Measurements from ENCODE around the gene FNDC3A.

Gene FNDC3A

DNA sequence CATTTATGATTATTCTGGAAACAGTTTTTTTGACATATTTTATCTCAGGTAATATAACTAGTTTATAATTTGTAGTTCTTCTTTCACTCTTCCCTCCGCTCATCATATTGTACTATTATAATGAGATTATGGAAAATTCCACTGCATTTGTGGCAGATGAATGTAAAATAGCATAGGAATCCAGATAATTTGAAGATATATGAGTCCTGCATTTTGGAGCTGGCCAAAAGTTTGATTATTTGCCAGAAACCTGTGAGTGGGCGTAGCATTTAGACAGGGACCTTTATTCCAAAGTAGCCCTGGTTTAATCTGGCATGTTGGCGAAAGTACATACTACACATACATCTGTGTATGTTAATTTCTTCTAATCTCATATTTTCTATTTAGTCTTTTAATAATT lies 65.2 kb downstream of the FNDC3A start:
- no peaks in the 10 kb centered on the region for H3K27me3 ChIP-seq
- TF ChIP-seq CTCF (IDR thresholded peaks at IDR 0.05; ENCODE audit: low read depth, low read length) = no peak
- DNase-seq = no peak
- H3K36me3 ChIP-seq = peaks cover 9% of the 10 kb centered on the region
- H3K4me3 ChIP-seq (ENCODE audit: low read depth, low read length) = no peak overlapping the region
- no peaks in the 10 kb centered on the region for H3K9me3 ChIP-seq
- H3K4me1 ChIP-seq = no peaks in the 10 kb centered on the region; the same call in 1 of the 2 replicates

GRCh38 chr13:49042476-49042875 lies 66.8 kb downstream of the FNDC3A start:
- Histone ChIP-seq H3K4me3 (ENCODE audit: low read depth, low read length) (no peak overlapping the region), H3K4me1 (no peaks in the 10 kb centered on the region; the same call in 1 of the 2 replicates), H3K36me3 (peaks cover 9% of the 10 kb centered on the region), H3K27me3 (no peaks in the 10 kb centered on the region), H3K9me3 (no peaks in the 10 kb centered on the region)
- DNase-seq = no peak
- TF ChIP-seq CTCF (IDR thresholded peaks at IDR 0.05; ENCODE audit: low read depth, low read length) = no peak

GRCh38 chr13:49044008-49044407 lies 68.3 kb downstream of the FNDC3A start:
- Histone ChIP-seq H3K9me3 (no peaks in the 10 kb centered on the region), H3K4me3 (ENCODE audit: low read depth, low read length) (no peak overlapping the region), H3K36me3 (peaks cover 9% of the 10 kb centered on the region), H3K4me1 (no peaks in the 10 kb centered on the region; the same call in 1 of the 2 replicates), H3K27me3 (no peaks in the 10 kb centered on the region)
- no peak for TF ChIP-seq CTCF (IDR thresholded peaks at IDR 0.05; ENCODE audit: low read depth, low read length)
- no peak for DNase-seq

DNA sequence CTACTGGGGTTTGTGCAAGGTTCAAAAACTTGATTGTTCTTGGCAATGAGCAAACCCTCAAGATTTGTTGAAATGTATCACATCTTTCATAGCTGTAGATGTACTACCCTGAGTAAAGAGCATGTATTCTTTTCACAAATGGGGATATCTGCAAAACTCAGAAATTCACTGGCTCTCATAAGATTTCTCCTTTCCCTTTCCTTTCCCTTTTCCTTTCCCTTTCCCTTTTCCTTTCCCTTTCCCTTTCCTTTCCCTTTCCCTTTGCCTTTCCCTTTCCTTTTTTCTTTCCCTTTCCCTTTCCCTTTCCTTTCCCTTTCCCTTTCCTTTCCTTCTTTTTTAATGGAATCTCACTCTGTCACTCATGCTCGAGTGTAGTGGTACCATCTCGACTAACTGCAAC lies 69.1 kb downstream of the FNDC3A start:
- no peak for DNase-seq
- Histone ChIP-seq H3K27me3 (no peaks in the 10 kb centered on the region), H3K4me1 (no peaks in the 10 kb centered on the region; the same call in 1 of the 2 replicates), H3K4me3 (ENCODE audit: low read depth, low read length) (no peak overlapping the region), H3K36me3 (peaks cover 9% of the 10 kb centered on the region), H3K9me3 (no peaks in the 10 kb centered on the region)
- TF ChIP-seq CTCF (IDR thresholded peaks at IDR 0.05; ENCODE audit: low read depth, low read length) = no peak

GRCh38 chr13:49046002-49046401 lies 70.3 kb downstream of the FNDC3A start:
- Histone ChIP-seq H3K36me3 (peaks cover 9% of the 10 kb centered on the region), H3K27me3 (no peaks in the 10 kb centered on the region), H3K4me1 (no peaks in the 10 kb centered on the region; the same call in 1 of the 2 replicates), H3K4me3 (ENCODE audit: low read depth, low read length) (no peak overlapping the region), H3K9me3 (no peaks in the 10 kb centered on the region)
- DNase-seq = no peak
- no peak for TF ChIP-seq CTCF (IDR thresholded peaks at IDR 0.05; ENCODE audit: low read depth, low read length)

GRCh38 chr13:49046519-49046918 lies 70.8 kb downstream of the FNDC3A start:
- H3K4me1 ChIP-seq = no peaks in the 10 kb centered on the region; the same call in 1 of the 2 replicates
- H3K9me3 ChIP-seq = no peaks in the 10 kb centered on the region
- no peak for TF ChIP-seq CTCF (IDR thresholded peaks at IDR 0.05; ENCODE audit: low read depth, low read length)
- no peak for DNase-seq
- H3K4me3 ChIP-seq (ENCODE audit: low read depth, low read length) = no peak overlapping the region
- H3K36me3 ChIP-seq = peaks cover 9% of the 10 kb centered on the region
- no peaks in the 10 kb centered on the region for H3K27me3 ChIP-seq

Data from BE2C (cell line).